Measurements from ENCODE around the gene PCDHGB6. TPM values are rescaled to one million over a fixed set of nuclear protein-coding genes. Genes with fewer than 3 reads are reported as not detected.

The PCDHGB6 gene
- total RNA-seq, 1 experiment from 2014 or later, result 6.0 TPM

- no peak for TF ChIP-seq AR (CRISPR knock-in tag; IDR thresholded peaks at IDR 0.05)
- no peak for TF ChIP-seq TP53 (CRISPR knock-in tag; IDR thresholded peaks at IDR 0.05)
- no peak for TF ChIP-seq ZNF423 (CRISPR knock-in tag; IDR thresholded peaks at IDR 0.05)
- TF ChIP-seq ZSCAN18 (CRISPR knock-in tag; IDR thresholded peaks at IDR 0.05), result no peak
- no peak for TF ChIP-seq TEAD4 (CRISPR knock-in tag; IDR thresholded peaks at IDR 0.05)
- TF ChIP-seq ATF6 (CRISPR knock-in tag; IDR thresholded peaks at IDR 0.05), result no peak
- no peak for TF ChIP-seq TEAD1 (CRISPR knock-in tag; IDR thresholded peaks at IDR 0.05)
- no peak for TF ChIP-seq FOXJ3 (CRISPR knock-in tag; IDR thresholded peaks at IDR 0.05; ENCODE audit: borderline replicate concordance)
- TF ChIP-seq SMAD3 (CRISPR knock-in tag; IDR thresholded peaks at IDR 0.05; ENCODE audit: borderline replicate concordance), result no peak
- TF ChIP-seq NFYB (CRISPR knock-in tag; conservative IDR thresholded peaks at IDR 0.05; ENCODE audit: low read depth), result no peak
- TF ChIP-seq MLX (CRISPR knock-in tag; IDR thresholded peaks at IDR 0.05), result no peak
- peaks cover 37% of the 10 kb centered on the region for H3K9me3 Mint-ChIP-seq
- ChIA-PET CTCF (interaction anchor here (0.9 to 2.5 kb wide), 9 partner anchors 10 to 136 kb away, joined by 3 to 6 read pairs (median 3); partner anchors contain the start of genes PCDHGA10, PCDHGA3 and PCDHGB7), POLR2A (no interaction called here)
- no peaks in the 10 kb centered on the region for H3K4me1 Mint-ChIP-seq
- ATAC-seq (peak; percentile 53; the same call in 1 of the 2 replicates), DNase-seq (ENCODE audit: low spot score) (no peak)
- no peak overlapping the region for H3K4me3 Mint-ChIP-seq
- no peaks in the 10 kb centered on the region for H3K27me3 Mint-ChIP-seq (ENCODE audit: low read depth)
- H3K36me3 Mint-ChIP-seq, result peaks cover 69% of the 10 kb centered on the region
- peak overlapping the region; percentile 30; the same call in 1 of the 2 replicates for H3K27ac Mint-ChIP-seq
Observed at GRCh38 chr5:141427783-141428426, 20.1 kb downstream of the PCDHGB6 start.

GRCh38 chr5:141430332-141431113, 22.7 kb downstream of the PCDHGB6 start, which contains the start of gene PCDHGA12:
PCDHGA12 (plus strand) TSS chr5:141430507; CDS start chr5:141430760, 253 bp downstream.
- H3K4me3 Mint-ChIP-seq, result no peak within 1 kb of the TSS
- POLR2A ChIA-PET, result interaction anchor here (0.8 to 0.9 kb wide), 2 partner anchors 45 to 83 kb away, joined by 3 to 4 read pairs; partner anchors contain the start of gene PCDHGC3
- peaks cover 72% of the 10 kb centered on the region for H3K36me3 Mint-ChIP-seq
- CTCF ChIA-PET, result interaction anchor here (0.9 to 2.7 kb wide), 31 partner anchors 9 to 238 kb away, joined by 3 to 28 read pairs (median 6); partner anchors contain the start of genes PCDHB10, PCDHB14, PCDHB15 and PCDHGA10
- DNase-seq (ENCODE audit: low spot score) (no peak), ATAC-seq (peak; percentile 43; the same call in 1 of the 2 replicates)
- H3K27me3 Mint-ChIP-seq (ENCODE audit: low read depth), result no peaks in the 10 kb centered on the region
- H3K4me1 Mint-ChIP-seq, result no peaks in the 10 kb centered on the region
- H3K9me3 Mint-ChIP-seq, result peaks cover 55% of the 10 kb centered on the region
- no peak within 1 kb of the TSS for H3K27ac Mint-ChIP-seq
- TF ChIP-seq KAT7 (CRISPR knock-in tag; IDR thresholded peaks at IDR 0.05; ENCODE audit: borderline replicate concordance), result no peak
- no peak for TF ChIP-seq MAX (CRISPR knock-in tag; IDR thresholded peaks at IDR 0.05)
- TF ChIP-seq ERG (CRISPR knock-in tag; IDR thresholded peaks at IDR 0.05), result no peak
- no peak for TF ChIP-seq ZNF512 (CRISPR knock-in tag; IDR thresholded peaks at IDR 0.05; ENCODE audit: borderline replicate concordance)
- no peak for TF ChIP-seq FOXP4 (CRISPR knock-in tag; IDR thresholded peaks at IDR 0.05)
- TF ChIP-seq HMGA2 (CRISPR knock-in tag; IDR thresholded peaks at IDR 0.05), result no peak
- no peak for TF ChIP-seq MLX (CRISPR knock-in tag; IDR thresholded peaks at IDR 0.05)
- TF ChIP-seq ZNF232 (CRISPR knock-in tag; IDR thresholded peaks at IDR 0.05), result no peak

All from WTC11 (cell line).